GM18858 (cell line): Measurements from ENCODE around the gene DNASE2.
"Not testable (repeated sequence)": the region's sequence is repeated elsewhere in the genome, so short reads cannot be mapped to it uniquely, and the experiment has no call there.

Experiments
- ATAC-seq: cut with Tn5 transposase; IDR thresholded peaks from one replicate; pipeline ENCODE4 v1.9.1; 2021; ENCODE audit not compliant: unreplicated experiment

Gene DNASE2

DNA sequence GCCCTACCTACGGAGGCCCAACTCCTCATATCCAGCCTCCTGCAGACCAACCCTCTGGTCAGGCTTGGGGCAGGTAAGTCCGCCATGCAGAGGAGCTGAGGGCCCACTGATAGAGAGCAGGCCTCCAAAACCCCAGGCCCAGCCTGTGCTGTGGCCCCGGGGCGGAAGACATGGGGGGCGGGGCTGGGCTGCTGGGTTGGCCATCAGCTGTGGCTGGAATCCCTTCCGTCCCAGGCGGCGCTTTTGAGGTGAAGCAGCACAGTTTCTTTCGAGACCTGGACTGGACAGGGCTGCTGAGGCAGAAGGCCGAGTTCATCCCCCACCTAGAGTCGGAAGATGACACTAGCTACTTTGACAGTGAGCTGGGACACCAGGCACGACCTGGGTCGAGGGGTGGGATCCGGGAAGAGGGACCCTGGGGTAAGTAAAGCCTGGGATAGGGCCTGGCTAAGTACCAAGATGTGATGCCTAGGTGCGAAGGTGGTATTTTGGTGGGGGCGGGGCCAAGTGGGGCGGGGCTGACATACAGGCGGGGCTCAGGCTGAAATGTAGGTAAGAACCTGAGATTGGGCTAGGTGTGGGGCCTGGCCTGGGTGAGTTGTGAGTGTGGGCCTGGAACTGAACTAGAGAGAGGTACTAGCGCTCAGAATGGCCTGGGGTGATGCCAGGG is 15.4 kb downstream of the DNASE2 start:
- ATAC-seq = no peak

- no peak for ATAC-seq
Observed at GRCh38 chr19:12864721-12865715, 16.2 kb downstream of the DNASE2 start.

- ATAC-seq = no peak
Observed at GRCh38 chr19:12864143-12864542, 17.1 kb downstream of the DNASE2 start.

GRCh38 chr19:12859546-12859945 is 21.7 kb downstream of the DNASE2 start:
- no peak for ATAC-seq

- ATAC-seq = no peak
Observed at GRCh38 chr19:12858041-12858928, 23.0 kb downstream of the DNASE2 start.

DNA sequence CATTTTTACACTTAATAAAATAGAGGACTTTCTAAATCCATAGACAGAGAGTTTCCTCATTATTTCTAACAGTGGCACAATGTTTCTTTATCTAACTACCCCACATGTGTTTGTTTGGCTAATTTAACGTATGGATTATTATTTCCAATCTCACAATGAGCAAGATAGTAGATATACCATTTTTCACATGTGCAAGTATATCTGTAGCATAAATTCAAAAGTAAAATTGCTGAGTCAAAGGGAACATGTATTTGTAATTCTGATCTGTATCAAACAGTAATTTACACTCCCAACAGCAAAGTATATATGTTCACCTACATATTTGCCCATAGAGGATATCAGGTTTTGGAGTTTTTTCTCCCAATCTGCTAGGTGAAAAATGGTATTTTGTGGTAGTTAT is 24.6 kb downstream of the DNASE2 start:
- ATAC-seq = no peak

- ATAC-seq = no peak
Observed at GRCh38 chr19:12847159-12848139, 33.8 kb downstream of the DNASE2 start.

GRCh38 chr19:12846613-12847012 is 34.6 kb downstream of the DNASE2 start:
- not testable (repeated sequence) for ATAC-seq

DNA sequence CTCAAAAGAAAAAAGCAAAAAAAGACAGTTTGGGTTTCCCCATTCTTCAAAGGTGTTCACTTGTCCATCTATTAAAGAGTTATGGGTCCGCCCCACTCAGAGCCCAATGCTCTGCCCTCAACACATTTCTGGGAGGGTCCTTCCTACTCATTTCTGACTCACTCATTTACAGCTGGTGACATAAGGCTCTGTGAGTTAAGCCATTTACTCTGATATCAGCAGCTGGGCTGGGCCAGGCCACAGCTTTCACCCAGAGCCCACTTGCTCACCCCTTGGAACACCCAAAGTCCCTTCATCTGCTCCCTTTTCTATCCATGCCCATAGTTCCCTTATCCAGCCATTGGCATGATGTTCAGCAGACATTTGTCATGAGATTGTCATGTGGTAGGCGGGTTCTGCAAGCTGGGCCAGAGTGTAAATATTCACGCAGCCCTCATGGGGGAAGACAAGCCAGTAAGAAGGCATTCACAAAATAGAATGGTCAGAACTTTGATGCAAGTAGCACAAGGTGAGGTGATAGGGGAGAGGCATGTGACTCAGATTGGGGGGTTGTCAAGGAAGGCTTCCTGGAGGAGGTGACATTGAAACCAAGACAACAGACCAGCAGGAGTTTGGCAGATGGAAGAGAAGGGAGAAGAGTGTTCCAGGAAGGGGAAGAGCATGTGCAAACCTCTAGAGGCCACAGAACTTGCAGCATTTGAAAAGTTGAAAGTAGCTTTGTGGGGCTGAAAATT is 37.1 kb downstream of the DNASE2 start:
- no peak for ATAC-seq

DNA sequence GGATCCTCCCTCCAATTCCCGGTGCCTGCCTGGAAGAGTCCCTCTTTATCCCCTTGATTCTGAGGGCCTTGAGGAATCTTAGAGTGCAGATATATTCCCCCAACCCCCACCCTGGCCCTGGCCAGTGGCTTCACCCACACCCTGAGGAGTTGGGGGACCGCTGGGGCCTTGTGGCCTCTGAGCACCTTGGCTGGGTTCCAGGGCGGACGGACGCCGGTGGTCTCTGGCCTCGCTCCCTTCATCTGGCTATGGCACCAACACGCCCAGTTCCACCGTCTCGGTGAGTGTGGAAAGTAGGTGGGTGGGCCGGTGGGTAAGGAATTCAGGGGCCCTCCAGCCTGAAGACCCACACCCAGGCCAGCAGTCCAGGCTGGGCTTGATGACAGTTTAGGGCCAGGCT is 37.9 kb downstream of the DNASE2 start:
- ATAC-seq = no peak

GRCh38 chr19:12842511-12842910 is 38.7 kb downstream of the DNASE2 start:
- no peak for ATAC-seq

GRCh38 chr19:12841094-12841493 is 40.2 kb downstream of the DNASE2 start:
- no peak for ATAC-seq

DNA sequence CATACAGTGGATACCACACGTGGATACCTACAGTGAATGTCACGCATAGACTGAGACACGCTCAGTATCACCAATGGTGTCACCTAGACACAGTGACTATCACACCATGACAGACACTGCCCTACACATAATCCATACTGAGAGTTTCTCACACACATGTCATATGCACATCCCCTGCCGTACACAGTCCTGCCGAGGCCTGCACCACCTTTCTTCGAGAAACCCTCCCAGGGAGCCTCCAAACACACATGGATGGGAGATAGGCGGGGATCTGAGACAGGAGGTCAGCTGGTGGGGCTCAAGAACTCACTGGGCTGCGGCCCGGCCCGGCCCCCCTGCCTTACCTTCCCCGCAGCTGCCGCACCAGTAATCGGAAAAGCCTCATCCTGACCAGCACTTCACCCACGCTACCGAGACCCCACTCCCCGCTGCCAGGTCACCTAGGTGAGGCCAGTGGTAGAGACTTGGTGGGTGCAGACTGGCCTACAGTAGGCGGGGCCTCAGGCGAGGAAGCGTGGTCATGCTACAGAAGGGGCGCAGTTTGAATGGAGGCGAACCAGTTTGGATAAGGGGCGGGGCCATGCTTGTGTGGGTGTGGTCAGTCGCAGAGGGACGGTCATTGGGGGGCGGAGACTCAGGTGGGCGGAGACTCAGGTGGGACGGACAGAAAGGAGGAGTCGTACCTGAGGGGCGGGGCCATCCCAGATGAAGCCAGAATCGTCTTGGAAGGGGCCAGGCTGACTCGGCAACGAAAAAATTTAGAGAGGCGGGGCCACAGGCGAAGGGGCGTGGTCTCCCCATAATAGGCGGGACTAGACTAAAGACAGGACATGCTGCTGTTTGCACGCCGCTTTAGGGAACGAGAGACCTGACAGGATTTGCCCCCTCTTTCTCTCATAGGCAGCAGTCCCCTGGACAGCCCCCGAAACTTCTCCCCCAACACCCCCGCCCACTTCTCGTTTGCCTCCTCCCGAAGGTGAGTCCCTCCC is 40.9 kb downstream of the DNASE2 start:
- ATAC-seq = no peak

- no peak for ATAC-seq
Observed at GRCh38 chr19:12838886-12839756, 42.1 kb downstream of the DNASE2 start.

DNA sequence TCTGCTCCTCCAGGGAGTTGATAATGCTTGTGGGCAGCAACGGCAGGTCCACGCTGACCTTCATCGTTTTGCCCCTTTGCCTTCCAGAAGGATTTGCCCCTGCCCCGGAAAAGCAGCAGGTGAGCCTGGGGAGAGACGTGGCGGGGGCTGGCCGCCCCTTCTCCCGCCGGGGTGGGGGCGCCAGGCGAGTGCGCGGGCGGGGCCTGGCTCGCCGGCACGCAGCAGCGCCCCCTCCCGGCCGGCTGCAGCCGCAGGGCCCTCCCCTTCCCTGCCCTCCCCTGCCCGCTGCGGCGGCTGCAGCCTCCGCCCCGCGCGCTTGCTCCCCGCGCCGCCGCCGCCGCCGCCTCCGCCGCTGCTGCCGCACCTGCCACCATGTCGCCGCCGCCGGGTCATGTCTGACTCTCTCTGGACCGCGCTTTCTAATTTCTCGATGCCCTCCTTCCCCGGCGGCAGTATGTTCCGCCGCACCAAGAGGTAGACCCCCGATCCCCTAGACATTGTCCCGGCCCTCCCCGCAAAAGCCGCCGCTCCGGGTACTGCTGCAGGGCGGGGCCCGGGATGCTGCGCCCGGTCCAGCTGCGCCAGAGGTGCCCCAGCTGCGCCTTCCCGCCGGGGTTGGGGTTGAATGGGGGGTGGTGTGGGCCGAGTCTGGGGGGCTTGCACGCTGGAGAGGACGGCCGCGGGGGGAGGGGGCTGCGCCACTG is 42.9 kb downstream of the DNASE2 start, which contains the start of gene MAST1:
MAST1 (plus strand) TSS at position 334 of the 704 bp plus-strand sequence; CDS start at position 392, 58 bp downstream.
- ATAC-seq = no peak

- ATAC-seq = no peak
Observed at GRCh38 chr19:12837225-12837624, 44.0 kb downstream of the DNASE2 start.
